GM19035 (cell line): Measurements from ENCODE around the gene ABI3.
A peak's percentile ranks its signal among the peaks of the same experiment; 100 is the strongest.

ENCODE experiments used
- ATAC-seq: cut with Tn5 transposase; IDR thresholded peaks from one replicate; pipeline ENCODE4 v1.9.1; 2021; ENCODE audit not compliant: unreplicated experiment

ABI3 gene

DNA sequence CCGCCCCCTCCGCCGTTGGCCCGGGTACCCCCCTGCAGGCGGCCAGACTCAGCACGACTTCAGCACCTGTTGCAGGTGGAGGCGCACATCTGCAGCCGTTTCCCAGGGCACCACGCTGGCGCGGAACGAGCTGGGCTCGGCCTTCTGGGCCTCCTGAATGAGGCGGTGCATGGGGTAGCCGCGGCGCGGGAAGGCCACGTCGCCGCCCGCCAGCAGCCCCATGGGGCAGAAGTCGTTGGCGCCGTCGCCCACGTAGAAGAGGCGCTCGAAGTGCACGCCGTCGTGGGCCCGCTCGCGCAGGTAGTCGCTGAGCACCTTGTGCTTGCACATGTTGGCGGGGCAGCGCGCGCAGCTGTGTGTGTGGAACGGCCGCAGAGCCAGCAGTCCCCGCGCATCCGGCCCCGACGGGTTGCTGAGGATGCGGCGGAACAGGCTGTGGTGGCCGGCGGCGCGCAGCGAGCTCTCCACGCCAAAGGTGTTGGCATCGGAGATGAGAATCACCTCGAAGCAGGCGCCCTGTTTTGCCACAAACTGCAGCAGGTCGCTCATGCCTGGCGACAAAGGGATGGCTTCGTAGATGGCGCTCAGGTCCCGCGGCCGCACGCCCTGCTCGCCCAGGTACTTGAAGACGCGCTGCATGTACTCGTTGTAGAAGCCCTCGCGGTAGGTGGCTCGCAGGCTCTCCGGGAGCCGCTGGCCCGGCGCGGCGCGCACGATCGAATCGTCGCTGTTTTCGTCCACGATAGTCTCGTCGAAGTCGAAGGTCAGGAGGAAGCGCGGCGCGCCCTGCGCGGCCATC is 13.9 kb downstream of the ABI3 start:
- ATAC-seq = no peak

GRCh38 chr17:49224997-49225337 is 14.5 kb downstream of the ABI3 start:
- no peak for ATAC-seq

DNA sequence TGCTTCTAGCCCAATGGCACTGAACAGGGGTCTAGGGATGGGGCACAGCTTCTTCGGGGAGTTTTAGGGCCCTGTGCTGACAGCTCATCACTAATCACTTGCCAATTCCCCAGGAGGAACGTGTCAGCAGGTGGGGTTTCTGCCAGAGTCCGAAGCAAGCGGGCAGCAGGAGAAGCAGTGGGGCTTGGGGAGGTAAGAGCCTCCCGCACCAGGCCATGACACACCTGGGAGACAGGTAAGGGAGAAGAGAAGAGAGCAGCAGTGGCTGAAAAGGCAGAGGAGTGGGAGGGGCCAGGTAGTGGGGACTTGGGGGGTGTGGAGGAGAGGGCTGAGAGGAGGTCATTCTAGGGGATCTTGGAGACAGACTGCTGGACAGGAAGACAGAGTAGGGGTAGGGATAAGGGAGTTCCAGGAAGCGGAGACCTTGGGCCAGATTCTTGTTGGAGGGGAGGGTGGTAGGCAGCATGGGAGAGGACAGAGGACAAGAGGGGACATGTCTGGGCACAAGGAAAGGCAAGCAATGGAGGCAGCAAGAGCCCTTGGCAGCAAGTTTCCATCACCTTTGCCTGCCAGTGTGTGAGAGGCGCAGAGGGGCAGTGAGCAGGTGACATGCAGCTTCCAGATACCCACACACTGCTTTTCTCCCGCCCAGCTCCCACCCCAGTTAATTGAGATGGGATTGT is 15.2 kb downstream of the ABI3 start:
- no peak for ATAC-seq

DNA sequence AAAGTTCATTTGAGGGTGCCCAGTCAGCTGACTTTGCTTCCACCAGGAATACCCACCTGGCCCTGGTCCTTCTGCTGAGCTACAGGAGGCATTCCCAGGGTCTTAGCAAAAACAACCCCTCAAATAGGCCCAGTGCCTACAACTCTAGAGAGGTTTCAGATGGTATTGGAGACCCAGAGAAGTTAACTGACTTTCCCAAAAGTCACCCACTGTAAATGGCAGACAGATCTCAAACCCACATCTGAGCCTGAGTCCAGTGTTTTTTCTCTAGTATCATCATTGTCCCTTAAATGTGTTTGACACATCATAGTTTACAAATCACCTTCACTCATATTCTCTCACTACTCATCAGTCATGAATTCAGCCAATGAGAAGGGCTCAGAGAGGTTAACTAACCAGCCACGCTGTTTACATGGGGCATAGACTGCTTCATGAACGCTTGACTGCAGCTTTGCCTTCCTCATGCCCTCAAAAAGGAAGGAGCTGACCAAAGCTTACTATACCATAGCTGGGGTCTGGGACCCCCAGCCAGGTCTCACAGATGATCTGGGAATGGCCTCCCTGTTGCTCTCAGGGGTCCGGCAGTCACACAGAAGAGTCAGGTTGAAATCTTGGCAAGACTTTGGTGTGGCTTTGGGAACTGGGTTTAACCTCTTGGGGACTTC is 16.4 kb downstream of the ABI3 start:
- no peak for ATAC-seq

DNA sequence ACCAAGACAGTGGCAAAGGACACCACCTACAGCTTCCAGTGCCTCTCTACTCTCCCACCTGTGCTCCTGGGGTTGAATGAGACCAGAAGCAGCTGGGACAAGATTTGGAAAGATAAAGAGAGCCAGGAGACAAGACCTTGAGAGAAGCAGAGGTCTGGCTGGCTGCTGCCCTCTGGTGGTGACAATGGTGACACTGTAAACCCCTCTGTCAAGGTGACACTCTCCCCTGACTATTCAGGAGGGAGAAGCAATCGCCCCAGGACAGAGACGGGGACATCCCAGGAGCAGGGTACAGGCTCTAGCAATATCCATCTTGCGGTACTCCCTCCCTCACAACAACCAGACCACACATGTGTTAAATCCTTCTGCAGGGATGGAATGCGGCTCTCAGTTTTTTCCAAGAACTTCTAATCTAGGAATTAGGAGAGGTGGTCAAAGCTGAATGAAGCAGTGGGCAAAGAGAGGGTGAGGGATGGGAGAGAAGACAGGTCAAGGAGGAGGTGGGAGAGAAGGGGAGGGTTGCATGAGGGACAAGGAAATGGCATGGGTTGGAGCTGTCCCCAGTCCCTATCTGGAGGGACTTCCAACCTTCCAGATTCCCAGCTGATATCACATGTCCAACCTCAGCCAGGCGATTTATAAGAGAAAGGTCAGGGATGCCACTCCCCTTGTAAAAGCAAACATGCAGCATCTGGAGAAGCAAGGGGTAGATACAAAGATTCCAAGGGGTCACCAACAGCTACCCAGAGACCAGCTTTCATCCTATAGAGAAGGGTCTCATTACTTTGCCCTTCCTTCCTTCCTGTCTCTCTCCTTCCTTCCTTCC is 17.1 kb downstream of the ABI3 start:
- ATAC-seq = no peak

- ATAC-seq = no peak
Measured at GRCh38 chr17:49229076-49229804, 18.7 kb downstream of the ABI3 start.

- no peak for ATAC-seq
Measured at GRCh38 chr17:49229805-49230600, 19.5 kb downstream of the ABI3 start.

GRCh38 chr17:49230636-49231562 is 20.4 kb downstream of the ABI3 start, which contains the start of gene PHOSPHO1:
Gene PHOSPHO1, minus strand, starts transcription at chr17:49230787. Its CDS starts 4,096 bp downstream, at chr17:49226691.
- peak; percentile 92 for ATAC-seq

DNA sequence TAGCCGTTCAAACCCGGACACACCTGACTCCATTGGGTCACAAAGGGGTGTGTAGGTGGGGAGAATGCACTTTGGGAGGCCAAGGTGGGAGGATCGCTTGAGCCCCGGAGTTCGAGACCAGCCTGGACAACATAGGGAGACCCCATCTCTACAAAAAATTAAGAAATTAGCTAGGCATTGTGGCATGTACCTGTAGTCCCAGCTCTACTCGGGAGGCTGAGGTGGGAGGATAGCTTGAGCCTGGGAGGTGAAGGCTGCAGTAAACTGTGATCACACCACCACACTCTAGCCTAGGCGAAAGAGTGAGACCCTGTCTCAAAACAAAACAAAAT is 21.0 kb downstream of the ABI3 start:
- no peak for ATAC-seq

DNA sequence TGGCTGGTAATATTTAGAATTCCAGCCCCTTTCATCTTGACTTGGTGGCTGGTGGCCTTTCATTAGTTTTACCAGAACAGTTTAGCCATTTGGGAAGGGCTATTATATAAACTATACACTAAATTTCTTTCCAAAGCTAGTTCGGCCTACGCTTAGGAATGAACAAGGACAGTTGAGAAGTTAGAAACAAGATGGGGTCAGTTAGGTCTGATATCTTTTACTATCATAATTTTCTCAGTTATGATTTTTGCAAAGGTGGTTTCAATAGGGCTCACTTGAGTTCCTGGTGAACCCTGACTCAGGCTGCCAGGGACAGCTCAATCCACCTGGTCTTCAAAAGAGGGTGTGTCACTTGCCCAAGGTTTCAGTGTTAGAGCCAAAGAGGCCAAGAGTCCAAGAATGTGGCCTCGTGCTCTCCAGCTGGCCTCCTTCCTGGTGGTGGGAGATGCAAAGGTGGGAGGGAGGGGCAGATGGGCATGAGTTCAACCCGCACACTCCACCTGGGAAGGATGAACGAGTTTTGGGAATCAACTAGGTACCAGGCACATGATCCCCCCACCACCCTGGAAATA is 24.1 kb downstream of the ABI3 start:
- ATAC-seq = no peak

DNA sequence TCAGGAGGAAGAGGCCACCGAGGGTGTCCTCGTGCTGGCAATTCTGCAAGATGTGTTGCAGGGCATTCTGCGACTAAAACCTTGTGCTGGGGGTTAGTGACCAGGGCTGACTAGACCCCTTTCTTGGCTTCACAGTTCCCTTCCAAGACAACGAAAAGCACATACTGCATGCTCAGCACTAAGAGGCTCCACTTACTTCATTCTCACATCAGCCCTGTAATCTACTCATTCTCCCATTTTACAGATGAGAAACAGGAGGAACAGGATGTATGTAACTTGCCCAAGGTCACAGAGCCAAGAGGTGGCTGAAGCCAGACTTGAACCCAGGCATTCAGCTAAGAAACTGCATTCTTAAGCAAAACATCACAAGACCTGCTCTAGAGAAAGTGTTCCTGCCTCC is 25.4 kb downstream of the ABI3 start:
- ATAC-seq = no peak

GRCh38 chr17:49239963-49240362 is 29.5 kb downstream of the ABI3 start:
- no peak for ATAC-seq

GRCh38 chr17:49240619-49241018 is 30.1 kb downstream of the ABI3 start:
- no peak for ATAC-seq

DNA sequence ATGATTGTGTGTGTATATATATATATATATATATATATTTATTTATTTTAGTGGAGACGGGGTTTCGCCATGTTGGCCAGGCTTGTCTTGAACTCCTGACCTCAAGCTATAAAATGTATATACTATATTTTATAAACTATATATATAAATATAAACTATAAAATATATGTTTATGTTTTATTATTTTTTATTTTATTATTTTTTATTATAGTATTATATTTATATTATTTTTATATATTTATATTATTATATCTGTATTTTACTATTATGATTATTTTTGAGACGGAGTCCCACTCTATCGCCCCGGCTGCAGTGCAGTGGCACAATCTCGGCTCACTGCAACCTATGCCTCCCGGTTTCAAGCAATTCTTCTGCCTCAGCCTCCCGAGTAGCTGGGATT is 30.5 kb downstream of the ABI3 start:
- no peak for ATAC-seq

DNA sequence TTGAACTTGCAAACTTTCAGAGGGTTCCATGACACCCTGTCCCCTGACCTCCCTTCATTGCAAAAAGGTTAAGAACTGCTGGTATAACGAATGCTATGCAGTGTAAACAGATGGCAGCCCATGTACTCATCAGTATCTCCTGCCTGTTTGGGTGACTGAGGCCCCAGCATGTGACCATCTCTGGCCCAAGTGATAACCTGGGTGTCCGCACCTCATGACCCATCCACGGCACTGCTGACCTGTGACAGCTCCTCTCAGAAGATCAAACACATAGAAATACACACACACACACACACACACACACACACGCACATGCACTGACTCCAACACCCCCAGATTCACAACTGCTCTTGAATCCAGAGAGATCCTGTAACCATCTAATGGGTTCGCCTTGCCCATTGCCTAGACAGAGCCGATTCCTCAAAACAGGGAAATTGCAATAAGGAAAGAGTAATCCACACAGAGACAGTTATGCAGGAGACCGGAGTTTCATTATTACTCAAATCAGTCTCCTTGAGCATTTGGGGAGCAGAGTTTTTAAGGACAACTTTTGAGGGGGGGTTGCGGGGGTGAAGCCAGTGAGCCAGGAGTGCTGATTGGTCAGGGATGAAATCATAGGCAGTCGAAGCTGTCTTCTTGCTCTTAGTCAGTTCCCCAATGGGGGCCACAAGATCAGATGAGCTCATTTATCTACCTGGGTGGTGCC is 31.3 kb downstream of the ABI3 start:
- no peak for ATAC-seq

DNA sequence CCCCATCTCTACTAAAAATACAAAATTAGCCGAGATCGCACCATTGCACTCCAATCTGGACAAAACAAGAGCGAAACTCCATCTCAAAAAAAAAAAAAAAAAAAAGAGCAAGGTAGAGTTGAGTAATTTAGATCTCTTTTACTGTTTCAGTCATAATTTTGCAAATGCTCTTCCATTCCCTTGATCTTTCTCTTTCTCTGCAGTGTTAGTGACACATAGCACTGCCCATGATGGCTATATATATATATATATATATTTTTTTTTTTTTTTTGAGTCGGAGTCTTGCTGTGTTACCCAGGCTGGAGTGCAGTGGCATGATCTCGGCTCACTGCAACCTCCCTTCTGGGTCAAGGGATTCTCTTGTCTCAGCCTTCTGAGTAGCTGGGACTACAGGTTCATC is 32.3 kb downstream of the ABI3 start:
- ATAC-seq = no peak

DNA sequence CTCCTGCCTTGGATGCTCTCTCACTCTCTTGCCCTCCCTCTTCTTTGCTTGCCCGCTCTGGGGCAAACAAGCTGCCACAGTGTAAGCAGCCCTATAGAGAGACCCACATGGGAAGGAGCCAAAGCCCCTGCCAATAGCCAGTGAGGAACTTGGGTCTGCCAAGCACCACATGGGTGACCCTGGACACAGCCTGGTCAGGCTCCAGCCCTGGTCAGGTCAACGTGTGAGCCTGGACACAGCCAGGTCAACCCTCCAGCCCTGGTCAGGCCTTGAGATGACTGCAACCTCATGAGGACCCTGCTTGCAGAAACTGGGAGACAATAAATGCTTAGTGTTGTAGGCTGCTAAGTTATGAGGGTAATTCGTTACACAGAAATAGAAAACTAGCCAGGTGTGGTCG is 34.3 kb downstream of the ABI3 start:
- ATAC-seq = no peak

DNA sequence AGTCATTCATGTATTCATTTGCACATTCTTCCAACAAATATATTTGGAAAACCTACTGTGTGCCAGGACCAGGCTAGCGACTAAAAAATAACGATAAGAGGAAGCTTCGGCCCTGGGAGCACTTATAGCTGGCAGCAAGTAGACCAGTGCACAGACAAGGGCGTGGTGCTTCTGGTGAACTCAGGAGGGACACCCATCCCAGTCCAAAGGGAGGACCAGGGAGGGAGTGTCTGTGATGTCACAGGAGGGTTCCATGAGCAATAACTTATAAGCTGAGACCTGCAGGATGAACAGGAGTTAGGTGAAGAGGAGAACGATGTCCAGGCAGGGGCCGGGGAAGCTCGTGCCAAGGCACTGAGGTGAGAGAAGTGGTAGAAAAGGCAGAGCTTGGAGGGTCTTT is 37.4 kb downstream of the ABI3 start:
- no peak for ATAC-seq
